Activated T-cell treated with anti-CD3 and anti-CD28 coated beads for 1 hour (primary cell): Measurements from ENCODE around the gene RAB17.

Source experiments
- DNase-seq: peaks from one replicate; pipeline ENCODE4 v3.0.0-alpha.2; 2020; ENCODE audit warnings: low read depth

RAB17 gene

GRCh38 chr2:237536617-237537016 lies 53.9 kb downstream of the RAB17 start:
- no peak for DNase-seq

GRCh38 chr2:237536083-237536415 lies 54.5 kb downstream of the RAB17 start:
- no peak for DNase-seq

GRCh38 chr2:237535385-237536082 lies 55.0 kb downstream of the RAB17 start:
- no peak for DNase-seq

- DNase-seq = no peak
Observed at GRCh38 chr2:237534380-237534779, 56.2 kb downstream of the RAB17 start.

GRCh38 chr2:237533668-237534161 lies 56.8 kb downstream of the RAB17 start:
- no peak for DNase-seq

- no peak for DNase-seq
Observed at GRCh38 chr2:237532160-237532559, 58.4 kb downstream of the RAB17 start.

GRCh38 chr2:237530472-237531433 lies 59.8 kb downstream of the RAB17 start:
- DNase-seq = no peak

GRCh38 chr2:237529452-237530402 lies 60.8 kb downstream of the RAB17 start:
- DNase-seq = no peak

- DNase-seq = no peak
Observed at GRCh38 chr2:237527766-237528165, 62.8 kb downstream of the RAB17 start.

GRCh38 chr2:237527233-237527632 lies 63.3 kb downstream of the RAB17 start:
- DNase-seq = no peak

- DNase-seq = no peak
Observed at GRCh38 chr2:237525559-237526157, 64.9 kb downstream of the RAB17 start.

GRCh38 chr2:237524631-237525030 lies 65.9 kb downstream of the RAB17 start:
- no peak for DNase-seq
